Measurements from ENCODE around the gene LNPK. TPM values are rescaled to one million over a fixed set of nuclear protein-coding genes. Genes with fewer than 3 reads are reported as not detected.

The LNPK gene
- total and polyA plus RNA-seq, 9 of the 15 experiments (the other 6 are each of a cell fraction or from before 2014, with no cell fraction given), result 6.4 to 40.4 (median 21.3) TPM

DNA sequence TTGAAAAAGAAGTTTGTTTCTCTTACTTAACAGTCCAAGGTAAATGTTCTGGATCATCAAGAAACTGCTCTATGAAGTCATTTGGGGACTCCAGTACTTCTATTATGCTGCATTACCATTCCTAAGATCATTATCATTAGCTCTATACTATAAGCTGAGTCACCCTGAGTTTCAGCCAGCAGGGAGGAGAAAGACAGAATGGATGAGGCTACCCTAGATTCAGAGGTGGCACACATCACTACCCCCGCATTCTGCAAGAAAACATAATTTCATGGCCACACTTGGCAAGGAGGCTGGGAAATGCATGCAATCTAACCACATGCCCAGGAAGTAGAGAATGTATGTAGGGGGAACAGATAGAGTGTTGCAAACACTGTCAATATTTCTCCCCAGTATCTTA is 16.6 kb upstream of the LNPK start (continued):
- TF ChIP-seq, protein P1, sequence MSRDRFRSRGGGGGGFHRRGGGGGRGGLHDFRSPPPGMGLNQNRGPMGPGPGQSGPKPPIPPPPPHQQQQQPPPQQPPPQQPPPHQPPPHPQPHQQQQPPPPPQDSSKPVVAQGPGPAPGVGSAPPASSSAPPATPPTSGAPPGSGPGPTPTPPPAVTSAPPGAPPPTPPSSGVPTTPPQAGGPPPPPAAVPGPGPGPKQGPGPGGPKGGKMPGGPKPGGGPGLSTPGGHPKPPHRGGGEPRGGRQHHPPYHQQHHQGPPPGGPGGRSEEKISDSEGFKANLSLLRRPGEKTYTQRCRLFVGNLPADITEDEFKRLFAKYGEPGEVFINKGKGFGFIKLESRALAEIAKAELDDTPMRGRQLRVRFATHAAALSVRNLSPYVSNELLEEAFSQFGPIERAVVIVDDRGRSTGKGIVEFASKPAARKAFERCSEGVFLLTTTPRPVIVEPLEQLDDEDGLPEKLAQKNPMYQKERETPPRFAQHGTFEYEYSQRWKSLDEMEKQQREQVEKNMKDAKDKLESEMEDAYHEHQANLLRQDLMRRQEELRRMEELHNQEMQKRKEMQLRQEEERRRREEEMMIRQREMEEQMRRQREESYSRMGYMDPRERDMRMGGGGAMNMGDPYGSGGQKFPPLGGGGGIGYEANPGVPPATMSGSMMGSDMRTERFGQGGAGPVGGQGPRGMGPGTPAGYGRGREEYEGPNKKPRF (IDR thresholded peaks at IDR 0.05; ENCODE audit: low read depth, low read length), result no peak
- TF ChIP-seq PRMT5 (CRISPR knock-in tag; IDR thresholded peaks at IDR 0.05) (no peak), ARID1B (IDR thresholded peaks at IDR 0.05) (peak; percentile 60), SMARCA4 (IDR thresholded peaks at IDR 0.05) (peak; percentile 72; the same call in 1 of the 2 replicates), ZNF232 (CRISPR knock-in tag; IDR thresholded peaks at IDR 0.05) (no peak), TEAD1 (CRISPR knock-in tag; IDR thresholded peaks at IDR 0.05) (0 out of 4 replicates have a peak, but pooled peaks of 1 of the 2 experiments have one; percentile 19), KDM4B (IDR thresholded peaks at IDR 0.05; ENCODE audit: borderline replicate concordance in 2 of 2, low read depth in 1 of 2) (no peak), ZNF263 (CRISPR knock-in tag; IDR thresholded peaks at IDR 0.05; ENCODE audit: borderline replicate concordance) (no peak), ELF4 (CRISPR knock-in tag; IDR thresholded peaks at IDR 0.05) (no peak), SMAD4 (CRISPR knock-in tag; conservative IDR thresholded peaks at IDR 0.05) (no peak), LCOR (CRISPR knock-in tag; IDR thresholded peaks at IDR 0.05) (no peak), SOX6 (IDR thresholded peaks at IDR 0.05) (0 out of 2 replicates have a peak, but pooled peaks have one; percentile 45), ZFP91 (CRISPR knock-in tag; IDR thresholded peaks at IDR 0.05) (no peak), ZNF316 (IDR thresholded peaks at IDR 0.05) (peak; percentile 85), CAMTA2 (CRISPR knock-in tag; conservative IDR thresholded peaks at IDR 0.05) (no peak), KAT2B (IDR thresholded peaks at IDR 0.05; ENCODE audit: low read depth, low read length) (no peak), GTF2A2 (tag; IDR thresholded peaks at IDR 0.05) (no peak), RBBP5 (IDR thresholded peaks at IDR 0.05; ENCODE audit: borderline replicate concordance, insufficient read depth, low read length, poor library complexity, severe bottlenecking) (no peak), TEAD2 (tag; IDR thresholded peaks at IDR 0.05) (0 out of 2 replicates have a peak, but pooled peaks have one; percentile 6)
- TF ChIP-seq, protein P2, sequence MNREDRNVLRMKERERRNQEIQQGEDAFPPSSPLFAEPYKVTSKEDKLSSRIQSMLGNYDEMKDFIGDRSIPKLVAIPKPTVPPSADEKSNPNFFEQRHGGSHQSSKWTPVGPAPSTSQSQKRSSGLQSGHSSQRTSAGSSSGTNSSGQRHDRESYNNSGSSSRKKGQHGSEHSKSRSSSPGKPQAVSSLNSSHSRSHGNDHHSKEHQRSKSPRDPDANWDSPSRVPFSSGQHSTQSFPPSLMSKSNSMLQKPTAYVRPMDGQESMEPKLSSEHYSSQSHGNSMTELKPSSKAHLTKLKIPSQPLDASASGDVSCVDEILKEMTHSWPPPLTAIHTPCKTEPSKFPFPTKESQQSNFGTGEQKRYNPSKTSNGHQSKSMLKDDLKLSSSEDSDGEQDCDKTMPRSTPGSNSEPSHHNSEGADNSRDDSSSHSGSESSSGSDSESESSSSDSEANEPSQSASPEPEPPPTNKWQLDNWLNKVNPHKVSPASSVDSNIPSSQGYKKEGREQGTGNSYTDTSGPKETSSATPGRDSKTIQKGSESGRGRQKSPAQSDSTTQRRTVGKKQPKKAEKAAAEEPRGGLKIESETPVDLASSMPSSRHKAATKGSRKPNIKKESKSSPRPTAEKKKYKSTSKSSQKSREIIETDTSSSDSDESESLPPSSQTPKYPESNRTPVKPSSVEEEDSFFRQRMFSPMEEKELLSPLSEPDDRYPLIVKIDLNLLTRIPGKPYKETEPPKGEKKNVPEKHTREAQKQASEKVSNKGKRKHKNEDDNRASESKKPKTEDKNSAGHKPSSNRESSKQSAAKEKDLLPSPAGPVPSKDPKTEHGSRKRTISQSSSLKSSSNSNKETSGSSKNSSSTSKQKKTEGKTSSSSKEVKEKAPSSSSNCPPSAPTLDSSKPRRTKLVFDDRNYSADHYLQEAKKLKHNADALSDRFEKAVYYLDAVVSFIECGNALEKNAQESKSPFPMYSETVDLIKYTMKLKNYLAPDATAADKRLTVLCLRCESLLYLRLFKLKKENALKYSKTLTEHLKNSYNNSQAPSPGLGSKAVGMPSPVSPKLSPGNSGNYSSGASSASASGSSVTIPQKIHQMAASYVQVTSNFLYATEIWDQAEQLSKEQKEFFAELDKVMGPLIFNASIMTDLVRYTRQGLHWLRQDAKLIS (CRISPR knock-in tag; IDR thresholded peaks at IDR 0.05), result no peak
- TF ChIP-seq, protein P3, sequence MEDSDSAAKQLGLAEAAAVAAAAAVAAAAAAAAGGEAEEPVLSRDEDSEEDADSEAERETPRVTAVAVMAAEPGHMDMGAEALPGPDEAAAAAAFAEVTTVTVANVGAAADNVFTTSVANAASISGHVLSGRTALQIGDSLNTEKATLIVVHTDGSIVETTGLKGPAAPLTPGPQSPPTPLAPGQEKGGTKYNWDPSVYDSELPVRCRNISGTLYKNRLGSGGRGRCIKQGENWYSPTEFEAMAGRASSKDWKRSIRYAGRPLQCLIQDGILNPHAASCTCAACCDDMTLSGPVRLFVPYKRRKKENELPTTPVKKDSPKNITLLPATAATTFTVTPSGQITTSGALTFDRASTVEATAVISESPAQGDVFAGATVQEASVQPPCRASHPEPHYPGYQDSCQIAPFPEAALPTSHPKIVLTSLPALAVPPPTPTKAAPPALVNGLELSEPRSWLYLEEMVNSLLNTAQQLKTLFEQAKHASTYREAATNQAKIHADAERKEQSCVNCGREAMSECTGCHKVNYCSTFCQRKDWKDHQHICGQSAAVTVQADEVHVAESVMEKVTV (CRISPR knock-in tag; IDR thresholded peaks at IDR 0.05), result no peak

Measured in K562 (cell line).